ENCODE results near the gene GMPPA.

GRCh38 chr2:219520079-219520478, 21.4 kb downstream of the GMPPA start:
- TF ChIP-seq CTCF (IDR thresholded peaks at IDR 0.05) (no peak), POLR2A (IDR thresholded peaks at IDR 0.05) (no peak)
